ENCODE results near the gene GLP2R.

The GLP2R gene

GRCh38 chr17:9936095-9936494 is 110.4 kb downstream of the GLP2R start:
- H3K27me3 ChIP-seq (ENCODE audit: control insufficient read depth in 5 of 5, insufficient read depth in 4 of 5, low read length in 5 of 5): no peaks in the 10 kb centered on the region
- H3K4me1 ChIP-seq (ENCODE audit: control insufficient read depth in 5 of 5, insufficient read depth in 5 of 5, low read length in 5 of 5): peaks cover 7 to 29% (median 25%) of the 10 kb centered on the region in 5 donors
- H3K9ac ChIP-seq (ENCODE audit: low read length in 5 of 5): peak overlapping the region in 1 of 5 donors; percentile 23
- H3K36me3 ChIP-seq (ENCODE audit: control insufficient read depth in 5 of 5, insufficient read depth in 5 of 5, low read length in 5 of 5): peaks cover 0 to 56% (median 17%) of the 10 kb centered on the region in 5 donors
- peaks cover 4 to 9% (median 8%) of the 10 kb centered on the region in 5 donors for H3K9me3 ChIP-seq (ENCODE audit: control insufficient read depth in 5 of 5, low read length in 5 of 5)
- H3K27ac ChIP-seq (ENCODE audit: low read depth, low read length): peak overlapping the region; percentile 20
- no peak overlapping the region for H3K4me3 ChIP-seq (ENCODE audit: low read depth in 1 of 5, low read length in 5 of 5)

- Histone ChIP-seq H3K9ac (ENCODE audit: low read length in 5 of 5) (no peak overlapping the region), H3K27ac (ENCODE audit: low read depth, low read length) (no peak overlapping the region), H3K4me1 (ENCODE audit: control insufficient read depth in 5 of 5, insufficient read depth in 5 of 5, low read length in 5 of 5) (peaks cover 7 to 29% (median 25%) of the 10 kb centered on the region in 5 donors), H3K9me3 (ENCODE audit: control insufficient read depth in 5 of 5, low read length in 5 of 5) (peaks cover 4 to 9% (median 8%) of the 10 kb centered on the region in 5 donors), H3K4me3 (ENCODE audit: low read depth in 1 of 5, low read length in 5 of 5) (peak overlapping the region in 1 of 5 donors; percentile 21), H3K27me3 (ENCODE audit: control insufficient read depth in 5 of 5, insufficient read depth in 4 of 5, low read length in 5 of 5) (no peaks in the 10 kb centered on the region), H3K36me3 (ENCODE audit: control insufficient read depth in 5 of 5, insufficient read depth in 5 of 5, low read length in 5 of 5) (peaks cover 0 to 56% (median 17%) of the 10 kb centered on the region in 5 donors)
Measured at GRCh38 chr17:9937241-9937761, 111.6 kb downstream of the GLP2R start.

- peaks cover 0 to 58% (median 19%) of the 10 kb centered on the region in 5 donors for H3K36me3 ChIP-seq (ENCODE audit: control insufficient read depth in 5 of 5, insufficient read depth in 5 of 5, low read length in 5 of 5)
- H3K4me3 ChIP-seq (ENCODE audit: low read depth in 1 of 5, low read length in 5 of 5): no peak overlapping the region
- H3K9me3 ChIP-seq (ENCODE audit: control insufficient read depth in 5 of 5, low read length in 5 of 5): peaks cover 4 to 9% (median 8%) of the 10 kb centered on the region in 5 donors
- H3K4me1 ChIP-seq (ENCODE audit: control insufficient read depth in 5 of 5, insufficient read depth in 5 of 5, low read length in 5 of 5): peaks cover 7 to 29% (median 25%) of the 10 kb centered on the region in 5 donors
- no peaks in the 10 kb centered on the region for H3K27me3 ChIP-seq (ENCODE audit: control insufficient read depth in 5 of 5, insufficient read depth in 4 of 5, low read length in 5 of 5)
- no peak overlapping the region for H3K27ac ChIP-seq (ENCODE audit: low read depth, low read length)
- H3K9ac ChIP-seq (ENCODE audit: low read length in 5 of 5): no peak overlapping the region
Measured at GRCh38 chr17:9937901-9938300, 112.2 kb downstream of the GLP2R start.

- H3K9me3 ChIP-seq (ENCODE audit: control insufficient read depth in 5 of 5, low read length in 5 of 5): peaks cover 4 to 9% (median 8%) of the 10 kb centered on the region in 5 donors
- no peaks in the 10 kb centered on the region for H3K27me3 ChIP-seq (ENCODE audit: control insufficient read depth in 5 of 5, insufficient read depth in 4 of 5, low read length in 5 of 5)
- no peak overlapping the region for H3K9ac ChIP-seq (ENCODE audit: low read length in 5 of 5)
- no peak overlapping the region for H3K4me3 ChIP-seq (ENCODE audit: low read depth in 1 of 5, low read length in 5 of 5)
- peaks cover 0 to 64% (median 22%) of the 10 kb centered on the region in 5 donors for H3K36me3 ChIP-seq (ENCODE audit: control insufficient read depth in 5 of 5, insufficient read depth in 5 of 5, low read length in 5 of 5)
- H3K27ac ChIP-seq (ENCODE audit: low read depth, low read length): no peak overlapping the region
- peaks cover 7 to 29% (median 25%) of the 10 kb centered on the region in 5 donors for H3K4me1 ChIP-seq (ENCODE audit: control insufficient read depth in 5 of 5, insufficient read depth in 5 of 5, low read length in 5 of 5)
Measured at GRCh38 chr17:9938764-9939163, 113.0 kb downstream of the GLP2R start.

- Histone ChIP-seq H3K27ac (ENCODE audit: low read depth, low read length) (no peak overlapping the region), H3K9ac (ENCODE audit: low read length in 5 of 5) (no peak overlapping the region), H3K9me3 (ENCODE audit: control insufficient read depth in 5 of 5, low read length in 5 of 5) (peaks cover 4 to 9% (median 8%) of the 10 kb centered on the region in 5 donors), H3K4me3 (ENCODE audit: low read depth in 1 of 5, low read length in 5 of 5) (no peak overlapping the region), H3K27me3 (ENCODE audit: control insufficient read depth in 5 of 5, insufficient read depth in 4 of 5, low read length in 5 of 5) (no peaks in the 10 kb centered on the region), H3K36me3 (ENCODE audit: control insufficient read depth in 5 of 5, insufficient read depth in 5 of 5, low read length in 5 of 5) (peaks cover 0 to 67% (median 22%) of the 10 kb centered on the region in 5 donors), H3K4me1 (ENCODE audit: control insufficient read depth in 5 of 5, insufficient read depth in 5 of 5, low read length in 5 of 5) (peaks cover 7 to 18% (median 17%) of the 10 kb centered on the region in 5 donors)
Measured at GRCh38 chr17:9940841-9941240, 115.1 kb downstream of the GLP2R start.

GRCh38 chr17:9941305-9941704 is 115.6 kb downstream of the GLP2R start:
- no peak overlapping the region for H3K27ac ChIP-seq (ENCODE audit: low read depth, low read length)
- H3K27me3 ChIP-seq (ENCODE audit: control insufficient read depth in 5 of 5, insufficient read depth in 4 of 5, low read length in 5 of 5): no peaks in the 10 kb centered on the region
- H3K4me3 ChIP-seq (ENCODE audit: low read depth in 1 of 5, low read length in 5 of 5): no peak overlapping the region
- H3K9me3 ChIP-seq (ENCODE audit: control insufficient read depth in 5 of 5, low read length in 5 of 5): peaks cover 4 to 9% (median 8%) of the 10 kb centered on the region in 5 donors
- H3K36me3 ChIP-seq (ENCODE audit: control insufficient read depth in 5 of 5, insufficient read depth in 5 of 5, low read length in 5 of 5): peaks cover 0 to 70% (median 24%) of the 10 kb centered on the region in 5 donors
- H3K9ac ChIP-seq (ENCODE audit: low read length in 5 of 5): no peak overlapping the region
- H3K4me1 ChIP-seq (ENCODE audit: control insufficient read depth in 5 of 5, insufficient read depth in 5 of 5, low read length in 5 of 5): peaks cover 6 to 14% (median 13%) of the 10 kb centered on the region in 5 donors
